Mesodermal cell (in vitro differentiated cells): ENCODE measurements around the gene LAMB1.

Experiments
- H3K27ac ChIP-seq: 2 replicates; pipeline ENCODE4 v1.7.0; 2013; ENCODE audit warnings: mild to moderate bottlenecking, low read depth, low read length, moderate library complexity; ENCODE audit not compliant: severe bottlenecking
- H3K36me3 ChIP-seq: 2 replicates; pipeline ENCODE4 v1.7.1; 2013; ENCODE audit warnings: mild to moderate bottlenecking, low read length, moderate library complexity; ENCODE audit not compliant: control insufficient read depth, insufficient read depth
- H3K4me1 ChIP-seq: one replicate; pipeline ENCODE4 v1.7.1; 2013; ENCODE audit warnings: mild to moderate bottlenecking, low read length; ENCODE audit not compliant: insufficient read depth, control insufficient read depth, poor library complexity, severe bottlenecking
- H3K4me3 ChIP-seq: 2 replicates; pipeline ENCODE4 v1.7.0; 2013; ENCODE audit warnings: low read length, control low read depth, mild to moderate bottlenecking; ENCODE audit not compliant: insufficient read depth, poor library complexity, severe bottlenecking; ENCODE audit errors: extremely low read depth
- H3K9me3 ChIP-seq: 2 replicates; pipeline ENCODE4 v1.7.1; 2013; ENCODE audit warnings: mild to moderate bottlenecking, low read length, moderate library complexity; ENCODE audit not compliant: control insufficient read depth
- WGBS, 2 experiments: methylation state at CpG; one replicate each; pipeline ENCODE4 v1.1.5; 2013; ENCODE audit warnings: missing lambda C conversion rate in 2 of 2; ENCODE audit not compliant: insufficient coverage in 2 of 2; 5-methylcytosine and 5-hydroxymethylcytosine counted together

LAMB1 gene

GRCh38 chr7:108018668-108019067 lies 15.7 kb upstream of the LAMB1 start:
- 100% methylated on average over 2 to 3 of the region's 4 CpGs for WGBS, 2 experiments
- no peak overlapping the region for H3K27ac ChIP-seq

DNA sequence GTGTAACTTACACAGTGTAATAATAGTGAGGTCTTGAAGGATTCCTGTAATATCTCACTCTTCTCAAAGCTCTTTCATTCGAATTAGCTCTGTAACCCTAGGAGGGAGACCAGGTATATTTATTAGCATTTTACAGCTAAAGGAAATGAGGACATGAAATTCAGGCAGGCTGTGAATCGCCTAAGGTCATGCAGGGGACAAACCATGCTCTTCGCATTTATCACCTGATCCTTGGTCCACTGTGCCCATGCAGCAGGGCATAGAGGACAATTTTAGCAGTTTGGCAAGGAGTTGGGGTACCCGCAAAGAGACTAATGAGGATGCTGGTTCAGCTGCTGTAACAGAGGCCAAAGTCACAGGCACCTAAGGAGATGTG lies 14.8 kb upstream of the LAMB1 start:
- WGBS, 2 experiments: 84 to 94% methylated on average over 3 of the region's 4 CpGs
- H3K9me3 ChIP-seq: no peaks in the 10 kb centered on the region
- H3K36me3 ChIP-seq: no peaks in the 10 kb centered on the region
- H3K4me3 ChIP-seq: no peak overlapping the region
- H3K4me1 ChIP-seq: peaks cover 19% of the 10 kb centered on the region
- no peak overlapping the region for H3K27ac ChIP-seq

More at GRCh38 chr7:108018668-108019067, 15.7 kb upstream of the LAMB1 start:
- Histone ChIP-seq H3K4me1 (peaks cover 16% of the 10 kb centered on the region), H3K9me3 (no peaks in the 10 kb centered on the region), H3K4me3 (no peak overlapping the region), H3K36me3 (no peaks in the 10 kb centered on the region)

GRCh38 chr7:108016841-108017775 lies 14.1 kb upstream of the LAMB1 start:
- Histone ChIP-seq H3K27ac (no peak overlapping the region), H3K4me3 (no peak overlapping the region), H3K4me1 (peaks cover 18% of the 10 kb centered on the region), H3K36me3 (no peaks in the 10 kb centered on the region), H3K9me3 (no peaks in the 10 kb centered on the region)
- WGBS, 2 experiments: 83 to 85% methylated on average over 2 of the region's 2 CpGs

GRCh38 chr7:108015740-108016139 lies 12.8 kb upstream of the LAMB1 start:
- H3K9me3 ChIP-seq: no peaks in the 10 kb centered on the region
- H3K36me3 ChIP-seq: no peaks in the 10 kb centered on the region
- H3K4me3 ChIP-seq: no peak overlapping the region
- 100% methylated on average over 1 of the region's 2 CpGs for WGBS, 2 experiments
- no peak overlapping the region for H3K27ac ChIP-seq
- H3K4me1 ChIP-seq: peaks cover 18% of the 10 kb centered on the region

DNA sequence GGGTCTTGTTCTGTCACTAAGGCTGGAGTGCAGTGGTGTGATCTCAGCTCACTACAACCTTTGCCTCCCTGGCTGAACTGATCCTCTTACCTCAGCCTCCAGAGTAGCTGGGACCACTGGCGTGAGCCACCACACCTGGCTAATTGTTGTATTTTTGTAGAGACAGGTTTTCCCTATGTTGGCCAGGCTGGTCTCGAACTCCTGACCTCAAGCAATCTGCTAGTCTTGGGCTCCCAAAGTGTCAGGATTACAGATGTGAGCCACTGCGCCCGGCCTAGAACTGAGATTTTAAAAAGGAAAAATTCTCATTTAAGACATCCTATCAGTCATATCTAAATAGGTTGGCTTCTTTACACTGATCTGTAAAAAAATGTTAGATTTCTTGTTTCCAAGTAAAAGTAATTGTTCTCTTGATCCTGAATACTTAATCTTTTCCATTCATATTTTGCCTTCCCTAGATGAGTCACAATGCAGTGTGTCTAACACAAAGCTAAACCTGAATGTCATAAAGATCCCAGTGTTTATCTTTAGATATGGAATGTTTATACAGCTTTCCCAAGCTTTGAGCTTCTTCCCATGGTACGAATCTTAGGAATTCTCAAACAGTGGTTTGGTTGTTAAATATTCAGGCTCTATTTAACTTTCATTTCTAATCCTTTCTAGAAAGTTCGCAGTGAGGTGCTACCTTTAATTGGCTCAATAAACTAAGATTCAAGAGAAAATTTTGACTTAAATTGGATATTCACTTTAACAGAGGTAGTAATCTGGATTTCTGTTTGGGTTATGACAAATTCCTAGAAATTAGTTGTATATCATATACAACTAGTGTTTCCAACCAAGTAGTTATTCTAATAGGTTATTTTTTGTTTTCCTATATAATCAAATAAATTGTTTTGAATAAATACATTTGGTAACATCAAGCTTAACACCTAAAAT lies 12.1 kb upstream of the LAMB1 start:
- Histone ChIP-seq H3K9me3 (no peaks in the 10 kb centered on the region), H3K36me3 (no peaks in the 10 kb centered on the region), H3K4me3 (no peak overlapping the region), H3K27ac (peak overlapping the region; percentile 41), H3K4me1 (peaks cover 18% of the 10 kb centered on the region)
- WGBS, 2 experiments: 89 to 100% methylated on average over 1 to 3 of the region's 6 CpGs

DNA sequence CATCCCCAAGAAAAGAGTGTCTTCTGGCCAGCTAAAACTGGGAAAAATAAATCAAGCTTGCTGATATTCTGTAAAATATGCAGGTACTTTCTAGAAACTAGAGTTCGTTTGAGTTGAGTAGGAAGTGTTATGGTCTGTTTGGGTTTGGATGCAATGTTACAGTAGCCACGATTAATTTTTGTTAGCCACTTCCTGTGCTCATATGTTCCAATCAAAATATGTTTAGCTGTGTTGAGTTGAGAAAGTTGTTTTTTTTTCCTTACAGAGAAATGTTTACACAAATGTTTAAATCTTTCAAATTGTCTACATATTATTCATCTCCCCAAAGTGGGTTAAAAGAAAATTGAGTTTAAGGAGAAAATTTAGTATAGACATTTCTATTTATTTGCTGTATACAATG lies 11.3 kb upstream of the LAMB1 start:
- Histone ChIP-seq H3K36me3 (no peaks in the 10 kb centered on the region), H3K27ac (no peak overlapping the region), H3K4me3 (no peak overlapping the region), H3K4me1 (peaks cover 18% of the 10 kb centered on the region), H3K9me3 (no peaks in the 10 kb centered on the region)
- 80 to 100% methylated on average over 1 of the region's 2 CpGs for WGBS, 2 experiments

DNA sequence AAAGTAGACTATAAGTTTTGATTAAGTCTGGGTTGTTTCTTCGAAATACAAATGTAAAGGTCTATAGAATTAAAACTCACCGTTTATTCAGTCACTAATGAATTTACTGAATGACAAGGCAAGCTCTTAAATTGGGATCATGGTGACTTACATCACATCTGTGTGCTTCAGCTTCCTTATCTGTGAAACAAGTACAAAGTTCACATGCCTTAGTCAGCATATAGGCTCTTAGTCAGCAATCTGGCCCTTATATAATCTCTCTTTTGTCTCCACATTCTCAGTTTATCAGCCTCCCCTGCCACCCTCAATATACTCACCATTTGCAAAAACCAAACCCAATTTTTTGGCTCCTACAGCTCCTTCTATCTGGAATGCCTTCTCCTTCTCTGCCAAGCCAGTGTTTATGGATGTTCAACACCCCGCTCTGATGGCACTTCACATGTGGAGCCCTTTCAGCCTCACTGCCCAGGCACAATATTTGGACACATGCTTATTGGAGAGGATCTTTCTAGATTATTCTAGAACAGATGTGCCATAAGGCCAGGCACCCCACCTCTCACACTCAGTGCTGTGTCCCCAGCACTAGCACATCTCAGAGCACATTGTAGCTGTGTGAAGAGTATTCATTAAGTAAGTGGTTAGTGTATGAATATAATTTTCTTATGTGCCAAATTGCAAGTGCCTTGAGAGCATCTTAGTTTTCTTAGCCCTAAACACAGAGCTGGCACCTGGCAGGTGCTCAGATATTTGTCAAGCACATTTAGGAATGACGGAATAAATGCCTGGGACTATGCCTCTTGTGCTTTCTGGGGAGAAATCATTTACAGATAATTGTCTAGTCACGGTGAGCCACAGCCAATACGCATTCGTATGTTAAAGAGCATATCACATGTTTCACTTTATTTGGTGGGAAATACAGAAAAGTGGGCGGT lies 9.8 kb upstream of the LAMB1 start:
- H3K4me1 ChIP-seq: peaks cover 18% of the 10 kb centered on the region
- no peak overlapping the region for H3K27ac ChIP-seq
- H3K36me3 ChIP-seq: no peaks in the 10 kb centered on the region
- no peak overlapping the region for H3K4me3 ChIP-seq
- no peaks in the 10 kb centered on the region for H3K9me3 ChIP-seq
- 92 to 96% methylated on average over 2 of the region's 8 CpGs for WGBS, 2 experiments

GRCh38 chr7:108010377-108010776 lies 7.4 kb upstream of the LAMB1 start:
- H3K4me1 ChIP-seq: peaks cover 18% of the 10 kb centered on the region
- no CpG with 5 or more reads among the region's 1 CpG for WGBS, 2 experiments
- H3K4me3 ChIP-seq: no peak overlapping the region

DNA sequence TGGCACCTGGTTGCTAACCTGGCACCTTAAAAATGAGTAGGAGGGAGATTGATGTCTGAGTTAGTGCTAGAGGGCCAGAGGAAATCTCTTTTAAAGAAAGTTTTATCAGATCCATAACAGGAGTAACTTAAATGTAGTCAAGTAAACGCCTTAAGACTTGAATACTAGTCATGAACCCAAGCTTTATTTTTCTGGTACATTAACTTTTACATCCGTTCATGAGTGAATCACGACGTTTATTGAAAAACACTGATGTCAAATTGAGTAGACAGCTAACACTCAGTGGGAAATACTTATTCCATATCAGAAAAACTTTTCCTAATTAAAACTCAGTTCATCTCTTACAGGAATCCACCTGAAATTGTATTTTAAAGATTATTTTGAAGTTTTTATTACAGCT lies 6.9 kb upstream of the LAMB1 start:
- no peak overlapping the region for H3K27ac ChIP-seq
- H3K4me3 ChIP-seq: no peak overlapping the region
- 94 to 97% methylated on average over 4 of the region's 4 CpGs for WGBS, 2 experiments
- H3K4me1 ChIP-seq: peaks cover 18% of the 10 kb centered on the region
- no peaks in the 10 kb centered on the region for H3K36me3 ChIP-seq
- H3K9me3 ChIP-seq: no peaks in the 10 kb centered on the region

More at GRCh38 chr7:108010377-108010776, 7.4 kb upstream of the LAMB1 start:
- H3K9me3 ChIP-seq: no peaks in the 10 kb centered on the region
- H3K36me3 ChIP-seq: no peaks in the 10 kb centered on the region
- H3K27ac ChIP-seq: no peak overlapping the region

GRCh38 chr7:108008827-108009226 lies 5.9 kb upstream of the LAMB1 start:
- peaks cover 14% of the 10 kb centered on the region for H3K4me1 ChIP-seq
- H3K36me3 ChIP-seq: no peaks in the 10 kb centered on the region

More at GRCh38 chr7:108008827-108009226, 5.9 kb upstream of the LAMB1 start:
- Histone ChIP-seq H3K27ac (no peak overlapping the region), H3K4me3 (no peak overlapping the region), H3K9me3 (no peaks in the 10 kb centered on the region)
